ENCODE results near the gene LHFPL6. TPM values are rescaled to one million over a fixed set of nuclear protein-coding genes. Genes with fewer than 3 reads are reported as not detected.
"Not testable (repeated sequence)": the region's sequence is repeated elsewhere in the genome, so short reads cannot be mapped to it uniquely, and the experiment has no call there.

Gene LHFPL6
- total RNA-seq, 1 donor from 2014 or later: 3.0 TPM

- H3K9me3 Mint-ChIP-seq: no peaks in the 10 kb centered on the region
- Histone ChIP-seq H3K9me3 (ENCODE audit: low read depth) (no peaks in the 10 kb centered on the region), H3K27ac (no peak overlapping the region), H3K27me3 (peaks cover 50% of the 10 kb centered on the region), H3K4me3 (no peak overlapping the region), H2AFZ (replicated peaks) (no peak overlapping the region), H3F3A (ENCODE audit: low read depth) (peaks cover 10% of the 10 kb centered on the region), H4K20me1 (ENCODE audit: low read depth) (no peaks in the 10 kb centered on the region), H3K79me2 (ENCODE audit: low read depth) (no peaks in the 10 kb centered on the region), H3K9ac (no peak overlapping the region), H3K36me3 (no peaks in the 10 kb centered on the region), H3K4me1 (peaks cover 43% of the 10 kb centered on the region), H3K4me2 (no peak overlapping the region)
- peaks cover 2% of the 10 kb centered on the region for H3K27me3 Mint-ChIP-seq (ENCODE audit: insufficient read depth, low read depth)
- peak overlapping the region; percentile 5 for H3K27ac Mint-ChIP-seq
- peaks cover 46% of the 10 kb centered on the region for H3K4me1 Mint-ChIP-seq
- H3K4me3 Mint-ChIP-seq: no peak overlapping the region
- TF ChIP-seq EZH2phosphoT487 (IDR thresholded peaks at IDR 0.05) (no peak), EZH2 (IDR thresholded peaks at IDR 0.05) (no peak)
- TF ChIP-seq, protein P1, sequence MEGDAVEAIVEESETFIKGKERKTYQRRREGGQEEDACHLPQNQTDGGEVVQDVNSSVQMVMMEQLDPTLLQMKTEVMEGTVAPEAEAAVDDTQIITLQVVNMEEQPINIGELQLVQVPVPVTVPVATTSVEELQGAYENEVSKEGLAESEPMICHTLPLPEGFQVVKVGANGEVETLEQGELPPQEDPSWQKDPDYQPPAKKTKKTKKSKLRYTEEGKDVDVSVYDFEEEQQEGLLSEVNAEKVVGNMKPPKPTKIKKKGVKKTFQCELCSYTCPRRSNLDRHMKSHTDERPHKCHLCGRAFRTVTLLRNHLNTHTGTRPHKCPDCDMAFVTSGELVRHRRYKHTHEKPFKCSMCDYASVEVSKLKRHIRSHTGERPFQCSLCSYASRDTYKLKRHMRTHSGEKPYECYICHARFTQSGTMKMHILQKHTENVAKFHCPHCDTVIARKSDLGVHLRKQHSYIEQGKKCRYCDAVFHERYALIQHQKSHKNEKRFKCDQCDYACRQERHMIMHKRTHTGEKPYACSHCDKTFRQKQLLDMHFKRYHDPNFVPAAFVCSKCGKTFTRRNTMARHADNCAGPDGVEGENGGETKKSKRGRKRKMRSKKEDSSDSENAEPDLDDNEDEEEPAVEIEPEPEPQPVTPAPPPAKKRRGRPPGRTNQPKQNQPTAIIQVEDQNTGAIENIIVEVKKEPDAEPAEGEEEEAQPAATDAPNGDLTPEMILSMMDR (IDR thresholded peaks at IDR 0.05): no peak
- H3K36me3 Mint-ChIP-seq: peaks cover 27% of the 10 kb centered on the region
- DNase-seq (ENCODE audit: low spot score): no peak
These were observed 257.0 kb downstream of the LHFPL6 start for GRCh38 chr13:39345982-39346381.

- Mint-ChIP-seq H3K9me3 (no peaks in the 10 kb centered on the region), H3K4me1 (peaks cover 19% of the 10 kb centered on the region), H3K4me3 (no peak overlapping the region), H3K27ac (peak overlapping the region; percentile 10), H3K36me3 (peaks cover 24% of the 10 kb centered on the region), H3K27me3 (ENCODE audit: insufficient read depth, low read depth) (no peaks in the 10 kb centered on the region)
- H3K9ac ChIP-seq: no peak overlapping the region
- no peaks in the 10 kb centered on the region for H4K20me1 ChIP-seq (ENCODE audit: low read depth)
- H3K27ac ChIP-seq: no peak overlapping the region
- no peak overlapping the region for H3K4me3 ChIP-seq
- no peaks in the 10 kb centered on the region for H3K36me3 ChIP-seq
- TF ChIP-seq EZH2phosphoT487 (IDR thresholded peaks at IDR 0.05): no peak
- TF ChIP-seq, protein P1 (IDR thresholded peaks at IDR 0.05): no peak
- no peak for TF ChIP-seq EZH2 (IDR thresholded peaks at IDR 0.05)
- H3K27me3 ChIP-seq: peaks cover 8% of the 10 kb centered on the region
- peaks cover 11% of the 10 kb centered on the region for H3K4me1 ChIP-seq
- H3K9me3 ChIP-seq (ENCODE audit: low read depth): no peaks in the 10 kb centered on the region
- no peaks in the 10 kb centered on the region for H3K79me2 ChIP-seq (ENCODE audit: low read depth)
- H3K4me2 ChIP-seq: no peak overlapping the region
- no peaks in the 10 kb centered on the region for H3F3A ChIP-seq (ENCODE audit: low read depth)
- no peak overlapping the region for H2AFZ ChIP-seq (replicated peaks)
- no peak for DNase-seq (ENCODE audit: low spot score)
These were observed 261.7 kb downstream of the LHFPL6 start for GRCh38 chr13:39341251-39341650.

- not testable (repeated sequence) for H3K9me3 ChIP-seq (ENCODE audit: low read depth); H4K20me1 ChIP-seq (ENCODE audit: low read depth); H2AFZ ChIP-seq (replicated peaks); DNase-seq (ENCODE audit: low spot score); H3K36me3 ChIP-seq; H3K27me3 Mint-ChIP-seq (ENCODE audit: insufficient read depth, low read depth); H3K36me3 Mint-ChIP-seq; H3K27ac ChIP-seq; H3K9ac ChIP-seq; H3K79me2 ChIP-seq (ENCODE audit: low read depth); H3K27me3 ChIP-seq; H3K4me3 Mint-ChIP-seq; H3K4me3 ChIP-seq; H3K27ac Mint-ChIP-seq; H3F3A ChIP-seq (ENCODE audit: low read depth); H3K9me3 Mint-ChIP-seq; H3K4me2 ChIP-seq
- peaks cover 11% of the 10 kb centered on the region for H3K4me1 ChIP-seq
- H3K4me1 Mint-ChIP-seq: peaks cover 19% of the 10 kb centered on the region
These were observed 264.9 kb downstream of the LHFPL6 start for GRCh38 chr13:39338114-39338513.

DNA sequence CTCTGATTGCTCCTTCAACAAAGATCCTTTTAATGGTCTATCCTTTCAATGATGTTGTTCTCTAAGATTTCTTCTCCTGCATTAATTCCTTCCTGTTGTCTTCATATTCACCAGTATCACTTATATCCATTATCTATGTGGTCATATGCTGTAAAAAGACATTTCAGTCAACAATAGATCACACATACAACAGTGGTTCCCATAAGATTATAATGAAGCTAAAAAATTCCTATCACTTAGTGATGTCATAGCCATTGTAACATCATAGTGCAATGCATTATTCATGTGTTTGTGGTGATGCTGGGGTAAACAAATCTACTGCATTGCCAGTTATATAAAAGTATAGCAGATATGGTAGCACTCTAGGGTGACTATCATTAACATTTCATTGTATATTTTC, 266.1 kb downstream of the LHFPL6 start:
- Histone ChIP-seq H3F3A (ENCODE audit: low read depth) (no peaks in the 10 kb centered on the region), H3K4me2 (no peak overlapping the region), H3K4me3 (no peak overlapping the region), H3K79me2 (ENCODE audit: low read depth) (no peaks in the 10 kb centered on the region), H3K9me3 (ENCODE audit: low read depth) (no peaks in the 10 kb centered on the region), H3K27ac (no peak overlapping the region), H3K36me3 (no peaks in the 10 kb centered on the region), H3K9ac (no peak overlapping the region), H3K27me3 (no peaks in the 10 kb centered on the region), H3K4me1 (peaks cover 11% of the 10 kb centered on the region), H4K20me1 (ENCODE audit: low read depth) (no peaks in the 10 kb centered on the region), H2AFZ (replicated peaks) (no peak overlapping the region)
- Mint-ChIP-seq H3K4me3 (no peak overlapping the region), H3K36me3 (peaks cover 8% of the 10 kb centered on the region), H3K9me3 (peaks cover 19% of the 10 kb centered on the region), H3K4me1 (peaks cover 14% of the 10 kb centered on the region), H3K27ac (no peak overlapping the region), H3K27me3 (ENCODE audit: insufficient read depth, low read depth) (peaks cover 4% of the 10 kb centered on the region)
- no peak for DNase-seq (ENCODE audit: low spot score)
- TF ChIP-seq, protein P1 (IDR thresholded peaks at IDR 0.05): no peak
- TF ChIP-seq EZH2phosphoT487 (IDR thresholded peaks at IDR 0.05) (no peak), EZH2 (IDR thresholded peaks at IDR 0.05) (no peak)
